ENCODE data around the gene FCSK.

Gene FCSK

DNA sequence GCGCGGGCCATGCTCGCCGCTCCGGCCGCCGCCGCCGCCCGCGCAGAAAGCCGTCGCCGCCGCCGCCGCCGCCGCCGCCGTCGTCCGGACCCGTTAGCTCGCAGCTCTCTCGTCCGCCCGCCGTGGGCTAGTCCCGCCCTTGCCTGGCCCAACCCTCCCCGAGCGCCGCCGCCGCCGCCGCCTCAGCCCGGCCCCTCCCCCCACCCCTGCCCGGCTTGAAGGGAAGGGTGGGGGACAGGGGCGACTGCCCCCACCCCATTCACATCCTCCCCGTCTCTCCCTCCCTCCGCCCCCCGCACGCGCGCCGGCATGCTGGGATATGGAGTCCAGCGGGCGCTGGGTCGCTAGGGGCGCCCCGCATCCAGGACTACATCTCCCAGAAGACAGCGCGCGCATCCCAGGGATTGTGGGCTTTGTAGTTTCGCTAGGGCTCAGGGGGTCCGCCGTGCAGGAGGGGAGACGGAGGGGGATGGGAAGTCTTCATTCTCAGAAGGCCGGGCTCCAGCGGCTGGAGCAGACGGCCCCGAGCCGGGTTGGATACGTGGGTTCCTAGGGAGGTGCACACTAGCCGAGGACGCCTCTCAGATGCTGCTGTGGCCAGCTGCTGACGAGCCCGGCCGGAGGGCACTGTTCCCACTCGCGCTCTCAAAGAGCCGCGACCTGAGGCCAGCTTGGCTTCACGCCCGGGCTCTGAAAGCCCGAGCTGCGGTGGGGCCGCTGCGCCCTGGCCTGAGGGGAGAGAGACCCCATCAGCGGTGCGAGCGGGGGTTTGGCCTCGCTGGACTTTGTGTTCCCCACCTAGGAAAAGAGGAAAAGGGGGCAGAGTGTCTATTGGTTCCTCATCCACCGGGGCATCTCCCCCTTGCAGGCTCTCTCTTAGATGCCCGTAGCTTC lies 15.2 kb upstream of the FCSK start, which contains the start of gene ST3GAL2 (continued):
- TF ChIP-seq ZNF398 (tag by site-specific recombination; IDR thresholded peaks at IDR 0.05) = peak; percentile 99
- TF ChIP-seq PRDM1 (tag by site-specific recombination; IDR thresholded peaks at IDR 0.05) = no peak
- no peak for TF ChIP-seq ZNF223 (tag by site-specific recombination; IDR thresholded peaks at IDR 0.05)
- peak; percentile 35; the same call in 1 of the 2 replicates for TF ChIP-seq ZNF394 (tag by site-specific recombination; IDR thresholded peaks at IDR 0.05; ENCODE audit: borderline replicate concordance)
- peak; percentile 70 for TF ChIP-seq ZNF639 (tag by site-specific recombination; IDR thresholded peaks at IDR 0.05)
- TF ChIP-seq ZNF626 (tag by site-specific recombination; IDR thresholded peaks at IDR 0.05) = no peak
- no peak for TF ChIP-seq HOXA7 (CRISPR knock-in tag; IDR thresholded peaks at IDR 0.05; ENCODE audit: borderline replicate concordance)
- TF ChIP-seq SP2 (tag by site-specific recombination; IDR thresholded peaks at IDR 0.05) = peak; percentile 75
- TF ChIP-seq SETDB1 (IDR thresholded peaks at IDR 0.05; ENCODE audit: insufficient read length, low read length) = no peak
- TF ChIP-seq ZNF600 (tag by site-specific recombination; IDR thresholded peaks at IDR 0.05) = no peak
- TF ChIP-seq ZFP3 (tag by site-specific recombination; IDR thresholded peaks at IDR 0.05; ENCODE audit: low read depth) = no peak
- TF ChIP-seq WT1 (tag by site-specific recombination; IDR thresholded peaks at IDR 0.05) = peak; percentile 77
- peak; percentile 86 for TF ChIP-seq ZBTB17 (tag by site-specific recombination; IDR thresholded peaks at IDR 0.05)
- TF ChIP-seq REST (tag by site-specific recombination; IDR thresholded peaks at IDR 0.05) = no peak
- no peak; the same call in 1 of the 2 replicates for TF ChIP-seq YY1 (tag by site-specific recombination; IDR thresholded peaks at IDR 0.05)
- peak; percentile 64 for TF ChIP-seq PRDM4 (tag by site-specific recombination; IDR thresholded peaks at IDR 0.05)
- TF ChIP-seq HOXC10 (CRISPR knock-in tag; IDR thresholded peaks at IDR 0.05) = no peak
- TF ChIP-seq ZNF513 (tag by site-specific recombination; IDR thresholded peaks at IDR 0.05) = no peak
- no peak for TF ChIP-seq ZNF488 (tag by site-specific recombination; IDR thresholded peaks at IDR 0.05)
- TF ChIP-seq, protein P1, sequence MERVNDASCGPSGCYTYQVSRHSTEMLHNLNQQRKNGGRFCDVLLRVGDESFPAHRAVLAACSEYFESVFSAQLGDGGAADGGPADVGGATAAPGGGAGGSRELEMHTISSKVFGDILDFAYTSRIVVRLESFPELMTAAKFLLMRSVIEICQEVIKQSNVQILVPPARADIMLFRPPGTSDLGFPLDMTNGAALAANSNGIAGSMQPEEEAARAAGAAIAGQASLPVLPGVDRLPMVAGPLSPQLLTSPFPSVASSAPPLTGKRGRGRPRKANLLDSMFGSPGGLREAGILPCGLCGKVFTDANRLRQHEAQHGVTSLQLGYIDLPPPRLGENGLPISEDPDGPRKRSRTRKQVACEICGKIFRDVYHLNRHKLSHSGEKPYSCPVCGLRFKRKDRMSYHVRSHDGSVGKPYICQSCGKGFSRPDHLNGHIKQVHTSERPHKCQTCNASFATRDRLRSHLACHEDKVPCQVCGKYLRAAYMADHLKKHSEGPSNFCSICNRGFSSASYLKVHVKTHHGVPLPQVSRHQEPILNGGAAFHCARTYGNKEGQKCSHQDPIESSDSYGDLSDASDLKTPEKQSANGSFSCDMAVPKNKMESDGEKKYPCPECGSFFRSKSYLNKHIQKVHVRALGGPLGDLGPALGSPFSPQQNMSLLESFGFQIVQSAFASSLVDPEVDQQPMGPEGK (tag by site-specific recombination; IDR thresholded peaks at IDR 0.05) = peak; percentile 100
- no peak for TF ChIP-seq ZNF558 (tag by site-specific recombination; IDR thresholded peaks at IDR 0.05)
- TF ChIP-seq SCRT1 (tag by site-specific recombination; IDR thresholded peaks at IDR 0.05; ENCODE audit: borderline replicate concordance) = no peak

All from HEK293 (cell line).